CD4-positive, alpha-beta T cell treated with Interleukin-10 for 1 hour (primary cell): ENCODE measurements around the gene WDFY4.

Source experiments
- DNase-seq: peaks from one replicate; pipeline ENCODE4 v3.0.0-alpha.2; 2020

Gene WDFY4

DNA sequence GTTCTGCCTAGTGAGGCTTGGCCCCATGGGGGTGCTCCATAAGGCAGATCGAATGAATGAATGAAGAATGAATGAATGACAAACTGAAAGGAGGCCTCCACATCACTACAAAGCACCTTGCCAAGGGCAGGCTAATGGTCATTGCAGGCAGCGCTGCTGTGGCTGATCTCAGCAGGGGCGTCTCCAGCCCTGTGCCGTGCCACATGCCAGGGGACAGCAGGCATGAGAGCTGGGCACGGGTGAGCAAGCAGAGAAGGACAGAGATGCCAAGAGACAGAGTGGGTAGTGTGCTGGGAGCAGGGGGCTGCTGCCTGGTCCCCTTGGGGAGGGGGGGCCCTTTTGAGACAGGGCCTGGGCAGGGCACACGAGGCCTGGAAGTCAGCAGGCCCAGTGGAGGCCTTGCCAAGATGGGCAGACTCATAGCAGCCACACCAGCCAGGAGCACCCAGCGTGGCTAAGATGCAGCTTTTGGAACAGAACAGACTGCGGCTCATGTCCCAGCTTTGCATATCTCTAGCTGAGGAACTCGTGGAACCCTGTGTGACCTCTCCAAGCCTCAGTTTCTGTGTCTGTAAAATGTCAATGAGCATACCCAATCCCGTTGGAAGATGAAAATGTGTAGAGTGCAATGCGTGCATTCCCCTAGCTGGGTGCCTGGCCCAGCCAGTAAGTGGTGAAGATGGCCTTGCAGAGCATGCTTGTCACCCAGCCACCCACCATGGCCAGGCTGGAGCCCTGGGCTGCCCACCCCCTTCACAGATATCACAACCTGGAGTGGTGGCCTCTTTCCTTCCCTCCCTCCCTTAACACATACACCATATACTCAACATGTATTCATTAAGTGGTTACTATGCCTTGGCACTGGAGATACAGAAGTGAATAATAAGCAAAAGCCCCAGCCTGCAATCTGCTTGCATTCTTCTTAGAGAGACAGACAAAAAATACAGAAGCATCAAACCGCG lies 316.0 kb downstream of the WDFY4 start:
- DNase-seq, result no peak

DNA sequence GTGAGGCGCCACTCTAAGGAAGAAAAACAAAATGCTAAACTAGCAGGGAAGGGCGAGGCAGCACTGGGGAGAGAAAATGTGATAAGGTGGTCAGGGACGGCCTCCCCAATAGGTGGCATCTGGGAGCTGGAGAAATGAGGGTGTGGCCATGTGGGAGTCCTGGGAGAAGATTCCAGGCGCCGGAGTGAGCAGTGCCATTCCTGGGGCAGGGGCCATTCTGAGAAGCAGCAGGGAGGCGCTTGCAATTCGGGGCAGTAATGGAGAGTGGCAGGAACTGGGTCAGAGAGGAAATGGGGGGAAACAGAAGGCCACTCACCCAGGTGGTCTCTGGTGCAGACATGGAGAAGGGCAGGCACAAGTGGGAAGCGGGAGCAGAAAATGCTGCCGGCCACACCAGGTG lies 316.7 kb downstream of the WDFY4 start:
- no peak for DNase-seq

DNA sequence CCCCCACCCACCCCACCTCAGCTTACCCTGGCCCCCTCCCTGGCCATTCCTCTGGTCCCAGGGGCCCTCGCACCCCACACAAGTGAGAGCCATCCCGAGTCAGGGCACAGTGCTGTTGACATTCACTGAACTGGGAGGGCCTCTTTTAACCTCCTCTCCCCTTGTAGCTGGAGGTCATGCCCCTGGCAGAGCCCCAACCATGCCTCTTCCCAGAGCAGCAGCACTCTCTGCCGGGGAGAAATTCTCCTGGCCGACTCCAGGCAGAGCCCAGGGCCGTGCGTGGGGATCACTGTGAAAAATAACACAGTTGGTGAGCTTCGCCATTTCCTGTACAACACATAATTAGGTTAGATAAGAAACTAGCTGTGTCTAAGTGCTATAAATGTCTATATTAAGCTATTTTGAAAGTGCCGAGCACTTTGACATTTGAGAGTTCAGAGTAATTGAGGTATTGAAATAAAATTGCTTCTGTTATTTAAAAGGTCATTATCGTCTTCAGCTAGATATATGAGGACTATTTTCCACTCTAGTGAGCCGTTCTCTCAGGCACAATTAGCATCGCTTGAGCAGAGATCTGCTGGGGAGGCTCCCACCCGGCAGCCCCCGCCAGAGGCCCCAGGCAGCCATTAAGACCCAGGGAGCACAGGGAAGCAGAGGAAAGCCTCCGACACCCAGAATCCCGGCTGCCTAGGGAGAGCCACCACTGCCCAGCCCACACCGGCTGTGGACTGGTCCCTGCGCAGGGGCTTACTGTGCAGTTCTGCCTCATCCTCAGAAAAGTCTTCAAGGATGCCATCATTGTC lies 317.4 kb downstream of the WDFY4 start:
- no peak for DNase-seq

DNA sequence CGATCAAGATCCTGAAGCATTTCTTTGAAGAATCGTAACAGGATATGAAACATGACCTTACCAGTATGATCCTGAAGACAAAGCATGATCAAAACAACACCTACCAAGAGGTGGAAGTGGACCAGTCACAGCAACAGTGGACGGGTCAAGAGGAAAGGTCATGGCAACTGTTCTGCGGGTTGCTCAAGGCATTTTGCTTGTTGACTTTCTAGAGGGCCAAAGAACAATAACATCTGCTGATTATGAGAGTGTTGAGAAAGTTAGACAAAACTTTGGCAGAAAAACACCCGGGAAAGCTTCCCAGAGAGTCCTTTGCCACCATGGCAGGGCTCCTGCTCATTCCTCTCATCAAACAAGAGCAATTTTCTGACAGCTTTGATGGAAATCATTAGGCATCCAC lies 320.6 kb downstream of the WDFY4 start:
- DNase-seq, result no peak

DNA sequence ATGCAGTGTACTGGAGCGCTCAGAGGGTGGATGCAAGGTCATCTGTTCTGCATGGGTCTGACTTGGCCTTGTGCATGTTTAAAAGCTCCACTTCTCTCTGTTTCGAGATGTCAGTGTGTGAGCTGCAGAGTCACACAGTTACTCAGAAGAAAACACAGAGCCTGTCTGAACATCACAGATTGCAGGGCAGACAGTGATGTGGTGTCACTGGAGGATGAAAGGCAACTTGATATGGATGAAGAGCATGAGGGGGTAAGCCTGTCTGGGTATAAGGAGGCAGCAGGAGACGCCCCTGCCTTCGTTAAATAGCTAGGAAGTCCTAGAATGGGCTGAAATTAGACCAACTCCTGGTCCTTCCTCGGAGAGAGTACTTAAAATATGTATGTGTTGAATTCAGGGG lies 322.5 kb downstream of the WDFY4 start:
- no peak for DNase-seq

DNA sequence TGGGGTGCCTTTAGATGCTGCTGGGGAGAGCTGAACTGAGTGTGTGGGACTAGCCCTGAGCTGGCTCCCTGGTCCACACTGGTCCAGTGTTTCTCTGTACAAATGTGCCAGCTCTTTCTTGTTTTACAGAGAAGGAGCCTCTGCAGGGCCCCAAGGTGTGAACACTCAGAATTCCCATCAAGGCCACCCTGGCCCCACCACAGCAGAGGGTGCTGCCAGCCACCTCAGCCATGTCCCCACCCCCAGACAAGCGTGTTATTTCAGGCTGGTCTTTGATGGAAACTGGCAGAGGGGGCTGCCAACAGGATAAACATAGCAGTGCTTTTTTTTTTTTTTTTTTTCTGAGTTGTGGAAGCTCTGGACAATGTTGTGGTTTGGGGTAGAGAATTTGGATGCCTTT lies 323.4 kb downstream of the WDFY4 start:
- DNase-seq, result no peak

DNA sequence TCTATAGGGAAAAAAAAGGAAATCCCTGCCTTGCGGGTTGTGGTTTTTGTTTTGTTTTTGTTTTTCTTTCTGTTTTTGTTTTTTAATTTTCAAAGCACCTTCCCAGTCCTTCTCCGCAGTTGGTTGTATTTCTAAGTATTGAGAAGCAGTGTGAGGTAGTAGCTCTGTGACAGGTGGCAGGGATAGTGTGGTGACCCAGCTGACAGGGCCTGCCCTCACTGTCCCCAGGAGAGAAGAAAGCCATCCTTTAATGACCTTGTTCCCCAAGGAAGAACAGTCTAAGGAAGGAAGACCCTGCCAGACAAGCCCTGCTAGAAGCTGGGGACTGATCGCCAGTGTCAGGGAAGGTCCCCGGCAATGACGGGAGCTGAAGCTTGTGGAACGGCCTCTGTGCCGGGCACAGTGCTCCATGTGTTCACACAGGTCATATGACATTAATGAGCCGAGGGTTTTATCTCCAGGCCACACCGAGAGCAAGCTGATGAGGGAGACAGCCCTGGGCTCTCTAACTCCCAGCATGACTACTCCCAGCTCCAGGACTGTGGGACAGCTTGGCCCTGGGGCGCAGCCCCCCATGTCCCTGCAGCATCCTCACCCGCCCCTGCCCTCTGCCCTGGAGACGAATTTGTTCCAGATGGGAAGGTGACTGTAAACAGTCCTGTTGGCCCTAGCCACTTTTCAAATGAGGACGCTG lies 324.0 kb downstream of the WDFY4 start:
- DNase-seq, result no peak

DNA sequence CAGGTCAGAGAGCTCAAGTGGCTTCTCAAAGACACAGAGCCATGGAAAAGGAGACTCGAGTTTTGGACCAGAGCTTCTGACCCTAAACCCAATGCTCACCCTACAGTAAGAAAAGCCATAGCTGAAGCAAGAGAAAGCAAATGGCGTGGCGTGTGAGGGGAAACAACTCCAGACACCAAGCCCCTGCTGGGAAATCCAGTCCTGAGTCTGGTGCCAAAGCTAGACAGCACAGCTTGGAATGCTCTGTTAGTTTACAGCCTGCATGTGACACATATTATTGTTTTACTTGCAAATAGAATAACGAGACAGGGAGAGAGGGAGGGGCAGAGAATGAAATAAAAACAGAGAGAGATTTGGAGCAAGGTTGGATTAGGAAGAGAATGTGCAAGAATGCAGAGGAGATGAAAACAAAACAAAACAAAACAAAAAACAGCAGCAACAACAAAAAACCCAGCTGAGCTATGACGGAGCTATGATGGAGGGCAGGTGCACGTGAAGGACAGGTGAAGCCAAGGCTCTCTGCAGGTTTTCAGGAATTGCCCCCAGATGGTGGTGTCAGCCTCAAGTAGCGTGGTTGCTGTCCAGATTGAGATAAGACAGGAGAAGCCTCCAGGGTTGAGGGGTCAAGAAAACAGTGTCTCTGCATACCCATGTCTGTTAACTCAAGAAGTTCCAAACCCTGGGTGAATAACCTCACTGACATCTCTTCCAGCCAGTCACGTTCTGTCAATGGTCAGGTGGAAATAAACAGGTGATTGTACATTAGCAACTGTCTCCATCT lies 324.7 kb downstream of the WDFY4 start:
- no peak for DNase-seq

DNA sequence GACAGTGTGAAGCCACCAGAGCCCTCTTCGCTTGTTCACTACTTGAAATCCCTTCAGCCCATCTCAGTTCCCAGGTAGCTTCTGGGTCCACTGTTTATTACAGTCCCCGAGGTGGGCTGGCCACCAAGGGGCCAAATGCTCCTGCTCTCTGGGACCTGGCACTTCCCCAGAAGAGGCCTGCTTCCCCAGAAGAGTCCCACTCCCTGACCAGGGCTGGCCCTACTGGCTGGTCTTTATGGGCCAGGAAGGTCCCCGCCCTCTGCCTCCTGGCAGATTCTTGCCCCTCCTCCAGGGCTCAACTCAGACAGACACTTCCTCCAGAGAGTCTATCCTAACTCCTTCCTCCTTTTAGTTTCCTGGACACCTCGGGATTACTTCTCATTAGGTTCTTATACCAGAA lies 325.6 kb downstream of the WDFY4 start:
- DNase-seq, result no peak

DNA sequence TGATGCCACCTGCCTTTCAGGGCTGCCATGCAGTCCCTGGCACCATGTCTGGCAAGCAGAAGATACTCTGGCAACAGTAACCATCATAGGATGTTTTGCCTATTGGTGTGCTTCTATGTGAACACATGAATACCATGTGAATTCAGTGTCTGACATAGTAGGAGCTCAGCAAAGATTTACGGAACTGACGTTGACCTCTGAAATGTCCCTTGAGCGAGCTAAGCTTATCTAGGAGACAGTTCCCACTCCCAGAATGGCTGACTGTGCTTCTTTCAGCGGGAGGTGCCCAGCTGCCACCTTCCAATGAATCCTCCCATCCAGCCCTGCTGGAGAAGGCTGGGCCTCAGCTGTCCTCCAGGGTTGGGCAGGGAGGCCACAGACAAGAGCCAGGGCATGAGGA lies 326.2 kb downstream of the WDFY4 start:
- DNase-seq, result no peak

DNA sequence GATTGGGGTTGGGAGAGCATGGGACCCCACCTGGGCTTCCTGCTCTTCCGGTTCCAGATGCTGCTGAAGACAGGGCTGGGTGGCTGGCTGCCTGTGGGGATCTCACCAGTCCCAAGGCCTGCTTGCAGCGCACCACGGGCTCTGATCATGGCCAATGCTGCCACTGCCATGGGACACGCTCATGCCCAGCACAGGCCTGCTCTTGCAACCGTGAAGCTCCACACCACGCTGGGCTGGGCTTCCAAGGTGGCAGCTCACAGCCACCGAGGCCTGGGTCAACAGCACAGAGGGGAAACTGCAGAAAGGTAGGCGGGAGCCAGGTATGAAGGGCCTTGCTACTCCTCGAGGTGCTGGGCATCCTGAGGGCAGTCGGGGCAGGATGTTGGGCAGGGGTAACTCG lies 327.1 kb downstream of the WDFY4 start:
- no peak for DNase-seq

DNA sequence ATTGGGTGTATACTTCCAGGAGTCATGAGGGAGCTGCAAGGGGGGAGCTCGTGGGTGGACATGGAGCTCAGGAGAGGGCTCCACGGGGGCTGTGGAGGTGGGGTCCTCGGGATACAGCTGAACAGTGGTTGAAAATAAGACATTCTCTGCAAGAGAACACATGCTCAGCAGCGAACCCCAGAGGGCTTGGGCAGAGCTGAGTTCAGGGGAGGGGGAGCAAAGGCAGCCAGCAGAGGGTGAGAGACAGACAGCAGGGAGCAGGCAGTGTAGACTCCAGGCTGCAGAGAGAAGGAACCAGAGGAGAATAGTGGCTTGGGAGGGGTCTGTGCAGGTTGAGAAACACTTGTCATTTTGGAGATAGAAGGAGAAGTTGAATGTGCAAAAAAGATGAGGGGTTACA lies 327.9 kb downstream of the WDFY4 start:
- DNase-seq, result no peak

DNA sequence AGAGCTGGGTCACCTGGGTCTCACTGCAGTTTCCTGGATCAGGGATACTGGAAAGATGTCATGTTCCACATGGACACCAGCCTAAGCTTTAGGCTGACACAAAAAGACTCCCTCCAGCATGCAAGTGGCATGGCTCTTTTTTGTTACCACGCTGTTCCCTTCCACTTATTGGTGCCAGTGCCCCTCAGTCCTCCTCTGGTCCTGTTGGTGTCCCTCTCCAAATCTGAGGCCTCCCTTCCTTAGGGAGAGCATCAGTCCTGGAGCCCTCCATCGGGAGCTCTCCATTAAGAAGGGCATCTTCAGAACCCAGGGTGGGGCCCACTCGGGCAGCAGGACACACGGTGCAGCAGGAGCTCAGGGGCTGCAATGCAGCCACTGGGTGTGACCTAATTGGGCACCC lies 331.0 kb downstream of the WDFY4 start:
- no peak for DNase-seq

DNA sequence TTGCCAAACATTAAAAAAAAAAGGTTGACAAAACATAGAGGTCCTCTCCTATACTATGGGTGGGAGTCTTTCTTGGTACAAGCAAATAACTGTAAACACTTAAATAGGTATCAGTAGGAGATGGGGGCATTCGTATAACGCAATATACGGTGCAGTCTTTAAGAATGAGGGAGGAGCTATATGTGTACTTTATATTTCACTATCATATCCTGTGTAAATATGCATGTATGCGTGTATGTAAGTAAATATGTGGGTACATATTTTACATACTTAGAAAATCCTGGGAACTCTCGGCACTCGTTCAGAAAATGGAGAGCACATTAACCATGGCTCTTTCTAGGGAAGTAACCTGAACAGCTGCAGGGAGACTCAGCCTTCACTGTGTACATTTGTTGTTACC lies 337.0 kb downstream of the WDFY4 start:
- no peak for DNase-seq

DNA sequence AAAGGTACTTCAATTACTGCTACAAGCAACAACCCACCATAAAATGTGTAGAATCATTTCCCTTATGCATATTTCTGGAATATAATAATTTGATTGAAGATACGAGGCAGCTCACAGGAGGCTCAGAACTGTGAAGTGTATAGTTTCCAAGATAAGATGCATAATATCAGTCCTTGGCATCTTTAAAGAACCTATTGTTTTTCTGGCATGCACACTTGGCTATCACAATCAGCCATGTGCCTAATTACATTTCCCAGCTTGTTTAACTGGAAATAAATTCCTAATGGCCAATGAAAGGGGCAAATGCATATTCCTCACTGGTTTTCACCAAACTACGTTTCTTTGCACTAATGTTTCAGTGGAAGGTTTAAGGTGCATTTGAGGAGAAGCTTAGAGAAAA lies 338.4 kb downstream of the WDFY4 start:
- no peak for DNase-seq

DNA sequence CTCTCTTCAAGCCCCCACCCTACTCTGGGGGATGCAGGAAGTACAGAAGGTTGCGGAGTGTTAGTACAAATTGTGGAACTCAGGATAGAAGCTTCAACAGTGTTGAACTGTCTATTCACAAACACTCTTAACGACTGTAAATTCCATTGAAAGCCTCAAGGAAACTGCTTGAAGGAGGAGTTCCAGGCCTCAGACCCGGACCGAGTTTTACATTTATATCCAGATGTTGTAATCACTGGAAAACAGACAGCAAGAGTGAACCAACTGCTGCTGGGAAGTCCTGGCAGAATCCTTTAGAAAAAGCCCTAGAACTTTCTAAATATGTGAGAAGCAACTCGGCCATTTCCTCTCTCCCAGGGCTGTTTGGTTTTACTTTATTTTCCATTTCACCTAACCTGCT lies 339.1 kb downstream of the WDFY4 start:
- no peak for DNase-seq

DNA sequence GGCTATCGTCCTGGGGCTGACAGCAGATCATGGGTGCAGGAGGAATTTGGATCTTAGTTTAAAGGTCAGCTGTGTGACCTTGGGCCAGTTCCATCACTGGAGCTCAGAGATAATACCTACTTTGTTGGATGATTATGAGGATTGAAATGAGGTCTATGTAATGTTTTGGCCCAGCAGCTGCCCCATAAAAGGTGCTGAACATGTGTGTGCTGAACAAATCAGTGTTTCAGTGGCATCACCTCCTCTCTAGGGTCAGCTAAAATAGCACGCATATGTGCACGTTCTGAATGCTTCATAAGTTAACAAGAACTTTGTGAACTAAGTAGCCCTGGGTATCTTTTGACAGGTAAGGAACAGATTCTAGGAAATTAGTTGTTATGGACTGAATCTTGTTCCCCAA lies 339.8 kb downstream of the WDFY4 start:
- DNase-seq, result no peak

DNA sequence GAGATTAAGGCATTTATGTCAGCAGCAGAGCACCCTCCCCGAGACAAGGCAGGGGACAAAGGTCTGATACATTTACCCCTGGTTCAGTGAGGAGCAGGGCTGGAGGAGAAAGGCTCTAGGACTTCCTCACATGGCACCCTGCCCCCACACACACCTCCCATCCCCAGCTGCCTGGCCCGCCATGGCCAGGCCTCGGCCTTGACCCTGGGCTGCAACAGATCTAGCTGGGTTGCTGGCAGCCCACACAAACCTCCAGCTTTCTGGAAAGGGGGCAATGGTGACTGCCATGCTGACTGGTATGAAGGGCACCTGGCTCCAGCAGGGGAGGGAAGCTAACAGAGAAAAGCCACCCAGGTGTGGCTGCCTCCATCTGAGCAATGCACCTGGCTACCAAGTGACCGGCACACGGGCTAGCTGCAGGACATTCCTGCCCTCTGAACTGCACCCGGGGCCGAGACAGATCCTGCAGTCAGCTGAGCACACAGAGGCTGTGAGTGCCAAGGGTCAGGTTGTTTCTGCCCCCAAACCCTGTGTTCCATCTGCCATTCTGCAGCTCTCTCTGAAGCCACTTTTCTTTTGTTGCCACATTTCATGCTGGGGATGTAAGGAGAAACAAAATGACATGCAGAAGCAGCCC lies 340.8 kb downstream of the WDFY4 start:
- no peak for DNase-seq

DNA sequence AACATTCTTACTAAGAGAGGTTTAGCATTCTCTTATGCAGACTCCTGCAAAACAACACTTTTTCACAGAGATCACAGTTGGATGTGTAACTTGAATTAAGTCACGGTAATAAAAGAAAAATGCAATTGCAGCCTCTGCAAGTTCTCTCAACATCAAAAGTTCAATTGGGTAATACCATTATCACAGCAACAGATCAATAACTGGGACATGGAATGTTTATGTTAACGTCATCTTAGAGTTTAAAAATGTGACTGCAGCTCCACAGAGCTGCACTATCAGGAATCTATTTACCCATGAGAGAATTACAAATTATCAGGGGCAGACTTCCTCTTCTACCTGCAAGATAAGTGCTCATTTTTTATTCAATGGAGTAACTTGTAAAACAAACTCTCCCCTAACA lies 344.0 kb downstream of the WDFY4 start:
- no peak for DNase-seq

DNA sequence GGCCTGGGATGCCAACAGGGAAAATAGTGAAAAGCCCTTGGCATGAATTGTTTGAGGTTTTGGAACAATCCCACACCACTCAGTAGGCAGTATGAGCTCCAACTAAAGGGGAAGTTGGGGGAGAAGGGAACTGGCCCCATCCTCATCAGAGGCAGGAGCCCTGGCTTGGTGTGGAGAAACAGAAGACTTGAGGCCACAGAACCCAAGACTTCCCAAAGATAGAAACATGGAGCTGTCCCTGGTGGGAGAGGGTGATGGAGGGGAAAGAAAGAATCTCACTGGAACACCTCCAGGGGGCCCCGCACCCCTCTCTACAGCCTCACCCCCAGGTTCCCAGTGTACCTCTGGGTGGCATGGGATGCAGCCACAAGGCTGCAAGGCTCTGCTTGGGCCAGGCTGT lies 345.0 kb downstream of the WDFY4 start:
- no peak for DNase-seq
